Left ventricle myocardium inferior (tissue), 1 donor: ENCODE results near the gene C2CD4D. TPM values are rescaled to one million over a fixed set of nuclear protein-coding genes. Genes with fewer than 3 reads are reported as not detected.

ENCODE experiments used
- DNase-seq: peaks from one replicate; pipeline ENCODE4 v3.0.0-alpha.2; 2020
- H3K27ac ChIP-seq: fragments of 200-600 bp; replicated peaks from 2 replicates; pipeline ENCODE4 v1.8.0; 2021
- H3K27me3 ChIP-seq: fragments of 200-600 bp; 2 replicates; pipeline ENCODE4 v1.8.0; 2021; ENCODE audit warnings: low read depth
- H3K36me3 ChIP-seq: fragments of 200-600 bp; 2 replicates; pipeline ENCODE4 v1.8.0; 2021
- H3K4me1 ChIP-seq: fragments of 200-600 bp; 2 replicates; pipeline ENCODE4 v1.8.0; 2021
- H3K4me3 ChIP-seq: fragments of 200-600 bp; 2 replicates; pipeline ENCODE4 v1.8.0; 2021; ENCODE audit warnings: mild to moderate bottlenecking, moderate library complexity
- H3K9me3 ChIP-seq: fragments of 200-600 bp; replicated peaks from 2 replicates; pipeline ENCODE4 v1.8.0; 2021
- intact Hi-C: fragments of 100-400 bp; cut with micrococcal nuclease; formaldehyde crosslinking; loops from one replicate; pipeline ENCODE4 v1.11.0; 2022
- total RNA-seq: library from RNA; stranded (reverse); fragmentation: NEBNext Ultra II Directional; extraction: Animal tissue kit (Norgen Biotek cat#: 25700); gene quantifications from one replicate; pipeline ENCODE4 v1.2.1, GENCODE V29; 2021
- TF ChIP-seq, protein P1 (sequence below): fragments of 200-600 bp; IDR thresholded peaks from 2 replicates; pipeline ENCODE4 v1.8.0; 2021; ENCODE audit warnings: antibody characterized with exemption, mild to moderate bottlenecking, borderline replicate concordance
- donor health status: DM: no; HTN: yes; CAD: no; lungs with severe emphysema.

Gene C2CD4D
- total RNA-seq, 1 donor from 2014 or later = not detected

- H3K27me3 ChIP-seq = no peaks in the 10 kb centered on the region
- no peaks in the 10 kb centered on the region for H3K36me3 ChIP-seq
- DNase-seq = no peak
- H3K9me3 ChIP-seq = no peaks in the 10 kb centered on the region
- intact Hi-C loops = no loop called here
- H3K4me1 ChIP-seq = peaks cover 43% of the 10 kb centered on the region
- TF ChIP-seq, protein P1, sequence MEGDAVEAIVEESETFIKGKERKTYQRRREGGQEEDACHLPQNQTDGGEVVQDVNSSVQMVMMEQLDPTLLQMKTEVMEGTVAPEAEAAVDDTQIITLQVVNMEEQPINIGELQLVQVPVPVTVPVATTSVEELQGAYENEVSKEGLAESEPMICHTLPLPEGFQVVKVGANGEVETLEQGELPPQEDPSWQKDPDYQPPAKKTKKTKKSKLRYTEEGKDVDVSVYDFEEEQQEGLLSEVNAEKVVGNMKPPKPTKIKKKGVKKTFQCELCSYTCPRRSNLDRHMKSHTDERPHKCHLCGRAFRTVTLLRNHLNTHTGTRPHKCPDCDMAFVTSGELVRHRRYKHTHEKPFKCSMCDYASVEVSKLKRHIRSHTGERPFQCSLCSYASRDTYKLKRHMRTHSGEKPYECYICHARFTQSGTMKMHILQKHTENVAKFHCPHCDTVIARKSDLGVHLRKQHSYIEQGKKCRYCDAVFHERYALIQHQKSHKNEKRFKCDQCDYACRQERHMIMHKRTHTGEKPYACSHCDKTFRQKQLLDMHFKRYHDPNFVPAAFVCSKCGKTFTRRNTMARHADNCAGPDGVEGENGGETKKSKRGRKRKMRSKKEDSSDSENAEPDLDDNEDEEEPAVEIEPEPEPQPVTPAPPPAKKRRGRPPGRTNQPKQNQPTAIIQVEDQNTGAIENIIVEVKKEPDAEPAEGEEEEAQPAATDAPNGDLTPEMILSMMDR = no peak
- peak overlapping the region; percentile 65 for H3K4me3 ChIP-seq
- peak overlapping the region; percentile 69 for H3K27ac ChIP-seq
These were observed 8.4 kb downstream of the C2CD4D start for GRCh38 chr1:151831256-151831591.

GRCh38 chr1:151830055-151830454 is 9.6 kb downstream of the C2CD4D start:
- Histone ChIP-seq H3K9me3 (no peaks in the 10 kb centered on the region), H3K27ac (no peak overlapping the region), H3K4me3 (no peak overlapping the region), H3K4me1 (peaks cover 52% of the 10 kb centered on the region), H3K27me3 (no peaks in the 10 kb centered on the region), H3K36me3 (no peaks in the 10 kb centered on the region)
- intact Hi-C loops = no loop called here
- TF ChIP-seq, protein P1 = no peak
- DNase-seq = no peak

GRCh38 chr1:151829352-151830046 is 10.1 kb downstream of the C2CD4D start:
- H3K36me3 ChIP-seq = no peaks in the 10 kb centered on the region
- H3K4me1 ChIP-seq = peaks cover 52% of the 10 kb centered on the region
- DNase-seq = no peak
- intact Hi-C loops = no loop called here
- TF ChIP-seq, protein P1 = no peak
- H3K27me3 ChIP-seq = no peaks in the 10 kb centered on the region
- no peaks in the 10 kb centered on the region for H3K9me3 ChIP-seq
- H3K4me3 ChIP-seq = no peak overlapping the region
- no peak overlapping the region for H3K27ac ChIP-seq

DNA sequence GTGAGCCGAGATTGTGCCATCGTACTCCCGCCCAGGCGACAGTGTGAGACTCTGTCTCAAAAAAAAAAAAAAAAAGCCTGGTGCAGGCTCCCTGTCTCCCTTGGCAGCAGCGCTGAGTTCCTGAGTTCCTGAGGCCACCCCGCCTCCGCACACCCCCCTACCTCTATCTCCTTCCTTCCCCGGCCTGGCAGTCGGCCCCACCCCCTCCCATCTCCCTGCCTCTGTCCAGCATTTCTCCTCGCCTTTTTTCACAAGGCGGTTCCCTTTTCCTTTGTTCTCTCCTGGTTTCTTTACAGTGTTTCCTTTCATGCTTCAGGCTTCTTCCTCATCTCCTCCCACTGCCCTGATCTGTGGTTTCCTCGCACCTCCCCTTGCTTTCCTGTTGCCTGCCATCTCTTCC is 10.7 kb downstream of the C2CD4D start:
- no peaks in the 10 kb centered on the region for H3K9me3 ChIP-seq
- TF ChIP-seq, protein P1 = no peak
- no peak overlapping the region for H3K4me3 ChIP-seq
- H3K36me3 ChIP-seq = no peaks in the 10 kb centered on the region
- intact Hi-C loops = no loop called here
- no peaks in the 10 kb centered on the region for H3K27me3 ChIP-seq
- H3K4me1 ChIP-seq = peaks cover 52% of the 10 kb centered on the region
- H3K27ac ChIP-seq = no peak overlapping the region
- DNase-seq = no peak

- H3K4me1 ChIP-seq = peaks cover 47% of the 10 kb centered on the region
- intact Hi-C loops = no loop called here
- DNase-seq = no peak
- H3K27me3 ChIP-seq = no peaks in the 10 kb centered on the region
- H3K36me3 ChIP-seq = no peaks in the 10 kb centered on the region
- TF ChIP-seq, protein P1 = no peak
- H3K27ac ChIP-seq = no peak overlapping the region
- H3K9me3 ChIP-seq = no peaks in the 10 kb centered on the region
- H3K4me3 ChIP-seq = no peak overlapping the region
These were observed 11.8 kb downstream of the C2CD4D start for GRCh38 chr1:151827853-151828252.
